ENCODE results near the gene COPS7A. TPM values are rescaled to one million over a fixed set of nuclear protein-coding genes. Genes with fewer than 3 reads are reported as not detected.

COPS7A gene
- total RNA-seq, 1 experiment from 2014 or later: 67.8 TPM

DNA sequence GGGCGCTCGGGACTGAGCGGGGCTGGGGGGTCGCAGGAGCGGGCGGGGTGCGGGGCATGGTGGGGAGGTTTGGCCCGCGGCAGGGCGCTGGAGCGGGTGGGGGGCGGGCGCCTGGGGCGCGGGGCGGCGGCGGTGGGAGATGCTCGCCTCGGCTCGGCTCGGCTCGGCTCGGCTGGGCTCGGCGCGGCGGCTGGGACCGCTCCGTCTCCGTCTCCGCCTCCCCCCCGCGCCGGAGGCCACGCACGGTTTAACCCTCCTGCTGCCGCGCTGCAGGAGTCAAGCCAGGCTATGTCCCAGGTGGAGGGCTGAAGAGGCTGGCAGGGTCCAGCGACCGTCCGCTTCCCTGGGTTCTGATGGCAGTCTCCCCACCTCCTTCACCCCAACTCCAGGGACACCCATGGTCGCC lies 23.2 kb upstream of the COPS7A start, which contains the start of gene PIANP:
TSS of gene PIANP (minus strand) at position 170 of the 406 bp plus-strand sequence. CDS start 2,754 bp downstream, outside the sequence.
- intact Hi-C loops (cut with micrococcal nuclease): no loop called here
- Histone ChIP-seq H3K4me2 (ENCODE audit: low read length) (no peak within 1 kb of the TSS), H3K27ac (ENCODE audit: low read depth, low read length) (no peak within 1 kb of the TSS), H3K36me3 (ENCODE audit: control insufficient read depth in 1 of 2, insufficient read depth in 2 of 2, low read length in 2 of 2) (no peaks in the 10 kb centered on the region), H3K27me3 (ENCODE audit: insufficient read depth, low read length) (no peaks in the 10 kb centered on the region), H3K79me2 (ENCODE audit: insufficient read depth, low read length) (no peaks in the 10 kb centered on the region), H3K4me3 (replicated peaks in 1 of 2; ENCODE audit: low read depth in 1 of 2, low read length in 2 of 2) (no peak within 1 kb of the TSS), H2AFZ (ENCODE audit: low read depth, low read length, poor library complexity, severe bottlenecking) (no peak within 1 kb of the TSS), H3K4me1 (ENCODE audit: control insufficient read depth in 1 of 2, insufficient read depth in 2 of 2, low read length in 2 of 2) (peaks cover 0 to 9% of the 10 kb centered on the region in 2 experiments; a peak in 2 of 4 replicates), H3K9ac (ENCODE audit: low read length) (no peak within 1 kb of the TSS), H4K20me1 (ENCODE audit: insufficient read depth) (no peaks in the 10 kb centered on the region), H3K9me3 (ENCODE audit: control insufficient read depth in 1 of 2, insufficient read depth in 1 of 2, low read depth in 1 of 2, low read length in 2 of 2) (no peaks in the 10 kb centered on the region), H3K9me2 (ENCODE audit: insufficient read depth) (no peaks in the 10 kb centered on the region)
- ATAC-seq: no peak
- ChIA-PET RAD21 (ENCODE audit: low non-redundant PET in 1 of 2, low total read pairs in 2 of 2, uncharacterized antibody in 2 of 2, unreplicated experiment in 2 of 2) (no interaction called here), POLR2A (no interaction called here), CTCF (no interaction called here)
- DNase-seq (ENCODE audit: low read depth, low spot score): no peak
- TF ChIP-seq EZH2 (IDR thresholded peaks at IDR 0.05) (no peak), YY1 (IDR thresholded peaks at IDR 0.05; ENCODE audit: extremely low read depth, insufficient replicate concordance, low read depth, low read length) (no peak), EGR1 (IDR thresholded peaks at IDR 0.05; ENCODE audit: low read depth) (no peak)
- BruUV-seq (replicated peaks): no TSS peak

DNA sequence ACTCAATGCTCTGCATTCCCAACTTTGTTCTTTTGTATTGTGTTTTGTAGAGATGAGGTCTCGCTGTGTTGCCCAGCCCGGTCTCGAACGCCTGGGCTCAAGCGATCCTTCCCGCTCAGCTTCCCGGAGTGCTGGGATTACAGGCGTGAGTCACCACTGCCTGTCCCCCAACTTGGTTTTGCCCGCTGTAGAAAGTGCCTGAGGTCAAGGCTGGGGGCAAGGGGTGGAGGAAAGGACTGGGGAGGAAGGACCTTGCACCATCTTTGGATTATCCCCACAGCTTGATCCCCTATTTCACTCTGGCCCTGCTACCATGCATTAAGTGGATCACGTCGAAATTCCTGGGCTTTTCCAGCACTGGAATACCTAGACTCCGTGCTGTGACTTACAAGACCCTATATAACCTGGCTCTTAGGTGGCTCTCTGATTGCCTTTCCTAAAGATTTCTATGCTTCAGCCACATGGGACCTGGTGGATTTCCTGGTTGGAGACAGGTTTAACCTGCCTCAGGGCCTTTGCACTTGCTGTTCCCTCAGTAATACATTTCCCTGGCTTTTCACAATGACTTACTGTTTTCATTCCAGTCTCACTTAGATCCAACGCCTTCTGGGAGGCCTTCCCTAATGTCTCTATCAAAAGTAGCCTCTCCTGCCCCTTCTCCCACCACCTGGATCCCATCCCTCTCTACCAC lies 22.6 kb upstream of the COPS7A start:
- H3K4me2 ChIP-seq (ENCODE audit: low read length): no peak overlapping the region

More for the DNA sequence above, 22.6 kb upstream of the COPS7A start:
- TF ChIP-seq SIN3A (IDR thresholded peaks at IDR 0.05; ENCODE audit: low read depth): no peak
- TF ChIP-seq SP1 (IDR thresholded peaks at IDR 0.05; ENCODE audit: low read depth): no peak
- TF ChIP-seq JUND (IDR thresholded peaks at IDR 0.05): no peak
- no peak for TF ChIP-seq RAD21 (IDR thresholded peaks at IDR 0.05; ENCODE audit: low read depth)
- TF ChIP-seq YY1 (IDR thresholded peaks at IDR 0.05; ENCODE audit: extremely low read depth, insufficient replicate concordance, low read depth, low read length): no peak
- TF ChIP-seq, protein P1, sequence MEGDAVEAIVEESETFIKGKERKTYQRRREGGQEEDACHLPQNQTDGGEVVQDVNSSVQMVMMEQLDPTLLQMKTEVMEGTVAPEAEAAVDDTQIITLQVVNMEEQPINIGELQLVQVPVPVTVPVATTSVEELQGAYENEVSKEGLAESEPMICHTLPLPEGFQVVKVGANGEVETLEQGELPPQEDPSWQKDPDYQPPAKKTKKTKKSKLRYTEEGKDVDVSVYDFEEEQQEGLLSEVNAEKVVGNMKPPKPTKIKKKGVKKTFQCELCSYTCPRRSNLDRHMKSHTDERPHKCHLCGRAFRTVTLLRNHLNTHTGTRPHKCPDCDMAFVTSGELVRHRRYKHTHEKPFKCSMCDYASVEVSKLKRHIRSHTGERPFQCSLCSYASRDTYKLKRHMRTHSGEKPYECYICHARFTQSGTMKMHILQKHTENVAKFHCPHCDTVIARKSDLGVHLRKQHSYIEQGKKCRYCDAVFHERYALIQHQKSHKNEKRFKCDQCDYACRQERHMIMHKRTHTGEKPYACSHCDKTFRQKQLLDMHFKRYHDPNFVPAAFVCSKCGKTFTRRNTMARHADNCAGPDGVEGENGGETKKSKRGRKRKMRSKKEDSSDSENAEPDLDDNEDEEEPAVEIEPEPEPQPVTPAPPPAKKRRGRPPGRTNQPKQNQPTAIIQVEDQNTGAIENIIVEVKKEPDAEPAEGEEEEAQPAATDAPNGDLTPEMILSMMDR (IDR thresholded peaks at IDR 0.05 in 2 of 3, conservative IDR thresholded peaks at IDR 0.05 in 1 of 3; ENCODE audit: borderline replicate concordance in 1 of 3, insufficient read depth in 1 of 3, low read depth in 2 of 3, low read length in 2 of 3): no peak
- no peak overlapping the region for H3K4me3 ChIP-seq (replicated peaks in 1 of 2; ENCODE audit: low read depth in 1 of 2, low read length in 2 of 2)
- ChIA-PET POLR2A (no interaction called here), CTCF (no interaction called here), RAD21 (ENCODE audit: low non-redundant PET in 1 of 2, low total read pairs in 2 of 2, uncharacterized antibody in 2 of 2, unreplicated experiment in 2 of 2) (no interaction called here)
- DNase-seq (ENCODE audit: low read depth, low spot score) (no peak), ATAC-seq (no peak)
- peaks cover 0 to 9% of the 10 kb centered on the region in 2 experiments; a peak in 2 of 4 replicates for H3K4me1 ChIP-seq (ENCODE audit: control insufficient read depth in 1 of 2, insufficient read depth in 2 of 2, low read length in 2 of 2)
- no peaks in the 10 kb centered on the region for H3K36me3 ChIP-seq (ENCODE audit: control insufficient read depth in 1 of 2, insufficient read depth in 2 of 2, low read length in 2 of 2)
- H4K20me1 ChIP-seq (ENCODE audit: insufficient read depth): no peaks in the 10 kb centered on the region
- H3K9me3 ChIP-seq (ENCODE audit: control insufficient read depth in 1 of 2, insufficient read depth in 1 of 2, low read depth in 1 of 2, low read length in 2 of 2): no peaks in the 10 kb centered on the region
- no peak overlapping the region for H3K27ac ChIP-seq (ENCODE audit: low read depth, low read length)
- H3K9ac ChIP-seq (ENCODE audit: low read length): no peak overlapping the region
- no peaks in the 10 kb centered on the region for H3K79me2 ChIP-seq (ENCODE audit: insufficient read depth, low read length)
- no peaks in the 10 kb centered on the region for H3K9me2 ChIP-seq (ENCODE audit: insufficient read depth)
- H3K27me3 ChIP-seq (ENCODE audit: insufficient read depth, low read length): no peaks in the 10 kb centered on the region
- H2AFZ ChIP-seq (ENCODE audit: low read depth, low read length, poor library complexity, severe bottlenecking): no peak overlapping the region
- BruUV-seq (replicated peaks): no TSS peak
- intact Hi-C loops (cut with micrococcal nuclease): no loop called here

All from HCT116 (cell line).